ENCODE measurements around the gene MPL.

- TF ChIP-seq CTCF (IDR thresholded peaks at IDR 0.05; ENCODE audit: insufficient read depth, low read depth, low read length) (no peak), EZH2 (IDR thresholded peaks at IDR 0.05; ENCODE audit: insufficient read depth, low read length) (no peak)
Observed at GRCh38 chr1:43312663-43313515, 24.7 kb upstream of the MPL start.

Measured in astrocyte (in vitro differentiated cells and primary cell).